Peyer's patch (tissue), 4 donors: Measurements from ENCODE around the gene SMIM3.

Experiments
- CTCF ChIP-seq, 6 experiments: fragments of 450-650 bp in 4 of 6; fragments of 200-600 bp in 2 of 6; sonication (generic) in 1 of 6; IDR thresholded peaks; one replicate each; pipeline ENCODE4 v1.5.1; 2017 to 2019; ENCODE audit warnings: antibody characterized with exemption in 6 of 6, mild to moderate bottlenecking in 3 of 6, moderate library complexity in 1 of 6
- POLR2A ChIP-seq, 2 donors: fragments of 450-650 bp; IDR thresholded peaks; one replicate each; pipeline ENCODE4 v1.5.1; 2017; ENCODE audit warnings: antibody characterized with exemption in 2 of 2, mild to moderate bottlenecking in 2 of 2, moderate library complexity in 2 of 2

GRCh38 chr5:150794927-150795326 is 16.4 kb downstream of the SMIM3 start:
- TF ChIP-seq CTCF (IDR thresholded peaks at IDR 0.05): no peak
- no peak for TF ChIP-seq POLR2A (IDR thresholded peaks at IDR 0.05)
